NT2/D1 (cell line): ENCODE measurements around the gene KIF16B.

ENCODE experiments used
- YY1 ChIP-seq: IDR thresholded peaks from 2 replicates; pipeline ENCODE4 v1.6.1; 2011; ENCODE audit not compliant: insufficient read length, insufficient read depth
- ZNF274 ChIP-seq: IDR thresholded peaks from 2 replicates; pipeline ENCODE4 v1.6.1; 2011; ENCODE audit warnings: mild to moderate bottlenecking, low read depth, low read length

- no peak for TF ChIP-seq ZNF274
- no peak for TF ChIP-seq YY1
Measured at GRCh38 chr20:16353417-16353781, 219.8 kb downstream of the KIF16B start.
